Chondrocyte (in vitro differentiated cells): ENCODE data around the gene SCARB2. TPM values are rescaled to one million over a fixed set of nuclear protein-coding genes. Genes with fewer than 3 reads are reported as not detected.
A peak's percentile ranks its signal among the peaks of the same experiment; 100 is the strongest.

Experiments
- DNase-seq: peaks from one replicate; pipeline ENCODE4 v3.0.0; 2021; ENCODE audit warnings: mixed read lengths, low spot score
- H3K27ac Mint-ChIP-seq: one replicate; pipeline ENCODE4 v1.8.0; 2021; ENCODE audit warnings: mild to moderate bottlenecking, moderate library complexity, mixed read lengths; ENCODE audit not compliant: unreplicated experiment
- H3K27me3 Mint-ChIP-seq: 2 replicates; pipeline ENCODE4 v1.8.0; 2021; ENCODE audit warnings: low read depth, mixed read lengths
- H3K36me3 Mint-ChIP-seq: 2 replicates; pipeline ENCODE4 v1.8.0; 2021; ENCODE audit warnings: low read depth, mixed read lengths
- H3K4me1 Mint-ChIP-seq: 2 replicates; pipeline ENCODE4 v1.8.0; 2021; ENCODE audit warnings: low read depth, mild to moderate bottlenecking, mixed read lengths
- H3K4me3 Mint-ChIP-seq: one replicate; pipeline ENCODE4 v1.8.0; 2021; ENCODE audit warnings: mild to moderate bottlenecking, moderate library complexity, mixed read lengths; ENCODE audit not compliant: unreplicated experiment
- H3K9me3 Mint-ChIP-seq: 2 replicates; pipeline ENCODE4 v1.8.0; 2021; ENCODE audit warnings: low read depth, mixed read lengths
- total RNA-seq: library from RNA; stranded (reverse); gene quantifications from 3 replicates; pipeline ENCODE4 v1.2.1, GENCODE V29; 2021
- TF ChIP-seq, protein P1 (sequence below): fragments of 200-600 bp; sonication (generic); IDR thresholded peaks from 2 replicates; pipeline ENCODE4 v1.5.0; 2021; ENCODE audit warnings: antibody characterized with exemption, mild to moderate bottlenecking, moderate library complexity

The SCARB2 gene
- total RNA-seq, 1 donor from 2014 or later, result 155 TPM

DNA sequence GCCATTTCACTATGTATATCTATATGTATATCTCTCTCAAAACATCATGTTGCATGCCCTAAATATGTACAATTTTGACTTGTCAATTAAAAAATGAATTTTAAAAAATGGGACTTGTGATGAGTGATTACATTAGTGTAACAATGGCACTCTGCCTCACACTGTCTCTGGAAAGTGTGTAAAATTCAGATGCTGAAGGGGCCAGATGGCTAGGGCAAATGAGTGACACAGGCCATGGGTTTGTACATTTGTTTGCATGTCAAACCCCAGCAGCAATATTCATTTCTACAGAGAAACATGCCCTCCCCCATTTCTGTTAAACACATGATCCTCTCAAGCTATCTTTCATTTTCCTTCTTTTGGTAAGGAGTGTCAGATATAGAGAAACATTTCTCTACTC is 8.1 kb downstream of the SCARB2 start:
- no peak overlapping the region for H3K27ac Mint-ChIP-seq
- DNase-seq, result no peak

DNA sequence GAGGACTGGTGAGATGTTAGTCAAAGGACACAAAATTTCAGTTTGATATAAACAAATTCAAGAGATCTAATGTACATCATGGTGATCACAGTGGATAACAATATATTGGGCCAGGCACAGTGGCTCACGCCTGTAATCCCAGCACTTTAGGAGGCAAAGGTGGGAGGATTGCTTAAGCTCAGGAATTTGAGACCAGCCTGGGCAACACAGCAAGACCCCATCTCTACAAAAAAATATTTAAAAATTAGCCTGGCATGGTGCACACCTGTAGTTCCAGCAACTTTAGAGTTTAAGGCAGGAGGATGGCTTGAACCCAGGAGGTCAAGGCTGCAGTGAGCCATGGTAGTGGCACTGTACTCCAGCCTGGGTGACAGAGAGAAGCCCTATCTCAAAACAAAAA is 8.7 kb downstream of the SCARB2 start:
- TF ChIP-seq, protein P1, sequence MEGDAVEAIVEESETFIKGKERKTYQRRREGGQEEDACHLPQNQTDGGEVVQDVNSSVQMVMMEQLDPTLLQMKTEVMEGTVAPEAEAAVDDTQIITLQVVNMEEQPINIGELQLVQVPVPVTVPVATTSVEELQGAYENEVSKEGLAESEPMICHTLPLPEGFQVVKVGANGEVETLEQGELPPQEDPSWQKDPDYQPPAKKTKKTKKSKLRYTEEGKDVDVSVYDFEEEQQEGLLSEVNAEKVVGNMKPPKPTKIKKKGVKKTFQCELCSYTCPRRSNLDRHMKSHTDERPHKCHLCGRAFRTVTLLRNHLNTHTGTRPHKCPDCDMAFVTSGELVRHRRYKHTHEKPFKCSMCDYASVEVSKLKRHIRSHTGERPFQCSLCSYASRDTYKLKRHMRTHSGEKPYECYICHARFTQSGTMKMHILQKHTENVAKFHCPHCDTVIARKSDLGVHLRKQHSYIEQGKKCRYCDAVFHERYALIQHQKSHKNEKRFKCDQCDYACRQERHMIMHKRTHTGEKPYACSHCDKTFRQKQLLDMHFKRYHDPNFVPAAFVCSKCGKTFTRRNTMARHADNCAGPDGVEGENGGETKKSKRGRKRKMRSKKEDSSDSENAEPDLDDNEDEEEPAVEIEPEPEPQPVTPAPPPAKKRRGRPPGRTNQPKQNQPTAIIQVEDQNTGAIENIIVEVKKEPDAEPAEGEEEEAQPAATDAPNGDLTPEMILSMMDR, result no peak
- Mint-ChIP-seq H3K36me3 (no peaks in the 10 kb centered on the region), H3K4me3 (no peak overlapping the region), H3K4me1 (peaks cover 37% of the 10 kb centered on the region), H3K9me3 (no peaks in the 10 kb centered on the region), H3K27me3 (no peaks in the 10 kb centered on the region), H3K27ac (no peak overlapping the region)
- no peak for DNase-seq

More for the DNA sequence above, 8.1 kb downstream of the SCARB2 start:
- Mint-ChIP-seq H3K4me1 (peaks cover 37% of the 10 kb centered on the region), H3K36me3 (no peaks in the 10 kb centered on the region), H3K4me3 (no peak overlapping the region), H3K27me3 (no peaks in the 10 kb centered on the region), H3K9me3 (no peaks in the 10 kb centered on the region)
- TF ChIP-seq, protein P1, result no peak

DNA sequence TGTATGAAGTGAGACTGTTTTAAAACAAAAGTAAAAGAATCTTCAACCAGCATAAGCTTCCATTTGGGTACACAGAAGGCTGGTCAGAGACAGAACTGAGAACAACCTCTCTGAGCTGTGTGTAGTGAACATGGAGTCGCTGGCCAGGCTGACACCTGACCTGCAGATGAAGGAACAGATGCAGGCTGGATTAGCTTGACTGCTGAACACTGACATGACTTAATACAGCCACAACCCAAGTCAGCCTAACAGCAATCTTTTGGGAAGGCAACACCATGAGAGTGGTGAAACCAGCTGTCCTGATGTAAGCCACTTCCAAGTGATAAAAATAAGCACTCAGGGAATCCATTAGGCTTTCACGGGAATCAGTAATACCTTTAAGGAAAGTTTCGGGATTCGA is 10.1 kb downstream of the SCARB2 start:
- H3K27me3 Mint-ChIP-seq, result no peaks in the 10 kb centered on the region
- DNase-seq, result no peak
- H3K9me3 Mint-ChIP-seq, result no peaks in the 10 kb centered on the region
- no peak overlapping the region for H3K27ac Mint-ChIP-seq
- no peak overlapping the region for H3K4me3 Mint-ChIP-seq
- H3K36me3 Mint-ChIP-seq, result no peaks in the 10 kb centered on the region
- H3K4me1 Mint-ChIP-seq, result peaks cover 46% of the 10 kb centered on the region
- TF ChIP-seq, protein P1, result no peak

DNA sequence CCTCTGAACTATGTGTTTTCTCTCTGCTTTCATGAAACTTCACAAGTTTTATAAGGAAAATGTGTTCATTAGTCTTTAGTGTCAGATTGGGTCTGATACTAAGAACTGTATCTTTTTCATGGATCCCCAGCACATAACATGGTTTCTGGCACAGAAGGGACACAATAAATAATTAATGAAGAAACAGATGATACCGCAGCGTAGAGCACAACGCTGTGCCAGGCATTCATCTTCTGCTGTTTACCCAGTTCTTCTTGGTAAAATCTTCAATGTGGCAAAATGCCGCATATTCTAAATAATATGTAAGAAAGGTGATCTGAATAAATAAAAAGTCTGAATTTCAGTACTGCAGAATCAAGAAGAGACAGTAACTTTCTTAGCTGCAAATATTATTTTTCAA is 12.3 kb downstream of the SCARB2 start:
- no peak overlapping the region for H3K4me3 Mint-ChIP-seq
- no peak for DNase-seq
- peaks cover 48% of the 10 kb centered on the region for H3K4me1 Mint-ChIP-seq
- no peaks in the 10 kb centered on the region for H3K9me3 Mint-ChIP-seq
- H3K36me3 Mint-ChIP-seq, result no peaks in the 10 kb centered on the region
- no peak overlapping the region for H3K27ac Mint-ChIP-seq
- H3K27me3 Mint-ChIP-seq, result no peaks in the 10 kb centered on the region
- TF ChIP-seq, protein P1, result no peak

DNA sequence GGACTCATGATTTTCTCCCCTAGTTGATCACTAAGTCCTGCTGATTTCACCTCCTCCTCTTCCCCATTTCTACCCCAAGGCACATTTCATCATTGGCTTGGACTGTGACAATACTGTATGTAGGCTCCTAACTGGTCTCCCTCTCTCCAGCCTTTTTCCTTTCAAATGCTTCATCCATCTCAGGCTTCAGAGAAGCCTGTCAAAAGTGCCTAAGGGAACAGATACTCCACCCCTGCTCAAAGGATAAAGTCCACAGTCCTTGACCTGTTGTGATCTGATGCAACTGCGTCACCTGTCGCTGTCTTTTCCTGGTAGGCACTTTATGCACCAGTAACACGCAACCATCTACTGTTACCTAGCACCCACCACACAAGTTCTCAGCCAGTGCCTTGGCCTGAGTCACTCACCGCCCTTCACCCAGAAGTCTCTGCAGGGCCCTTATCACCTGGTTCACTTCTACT is 12.8 kb downstream of the SCARB2 start:
- Mint-ChIP-seq H3K4me1 (peaks cover 47% of the 10 kb centered on the region), H3K27ac (peak overlapping the region; percentile 86), H3K4me3 (no peak overlapping the region), H3K9me3 (no peaks in the 10 kb centered on the region), H3K27me3 (no peaks in the 10 kb centered on the region), H3K36me3 (no peaks in the 10 kb centered on the region)
- TF ChIP-seq, protein P1, result no peak
- DNase-seq, result no peak
